ENCODE measurements around the gene CACUL1.

DNA sequence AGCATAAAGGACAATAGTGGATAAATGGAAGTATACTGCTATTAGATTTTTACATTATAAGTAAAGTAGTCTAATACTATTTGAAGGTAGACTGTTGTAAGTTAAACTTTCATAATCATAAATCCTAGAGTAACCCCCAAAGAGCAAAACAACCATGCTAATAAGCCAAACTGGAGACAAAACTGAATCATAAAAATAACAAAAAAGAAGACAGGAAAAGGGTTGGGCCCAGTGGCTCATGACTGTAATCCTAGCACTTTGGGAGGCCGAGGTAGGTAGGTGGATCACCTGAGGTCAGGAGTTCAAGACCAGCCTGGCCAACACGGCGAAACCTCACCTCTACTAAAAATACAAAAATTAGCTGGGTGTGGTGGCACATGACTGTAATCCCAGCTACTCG, 9.7 kb downstream of the CACUL1 start:
- TF ChIP-seq, protein P1, sequence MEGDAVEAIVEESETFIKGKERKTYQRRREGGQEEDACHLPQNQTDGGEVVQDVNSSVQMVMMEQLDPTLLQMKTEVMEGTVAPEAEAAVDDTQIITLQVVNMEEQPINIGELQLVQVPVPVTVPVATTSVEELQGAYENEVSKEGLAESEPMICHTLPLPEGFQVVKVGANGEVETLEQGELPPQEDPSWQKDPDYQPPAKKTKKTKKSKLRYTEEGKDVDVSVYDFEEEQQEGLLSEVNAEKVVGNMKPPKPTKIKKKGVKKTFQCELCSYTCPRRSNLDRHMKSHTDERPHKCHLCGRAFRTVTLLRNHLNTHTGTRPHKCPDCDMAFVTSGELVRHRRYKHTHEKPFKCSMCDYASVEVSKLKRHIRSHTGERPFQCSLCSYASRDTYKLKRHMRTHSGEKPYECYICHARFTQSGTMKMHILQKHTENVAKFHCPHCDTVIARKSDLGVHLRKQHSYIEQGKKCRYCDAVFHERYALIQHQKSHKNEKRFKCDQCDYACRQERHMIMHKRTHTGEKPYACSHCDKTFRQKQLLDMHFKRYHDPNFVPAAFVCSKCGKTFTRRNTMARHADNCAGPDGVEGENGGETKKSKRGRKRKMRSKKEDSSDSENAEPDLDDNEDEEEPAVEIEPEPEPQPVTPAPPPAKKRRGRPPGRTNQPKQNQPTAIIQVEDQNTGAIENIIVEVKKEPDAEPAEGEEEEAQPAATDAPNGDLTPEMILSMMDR (IDR thresholded peaks at IDR 0.05; ENCODE audit: extremely low read depth in 1 of 2, insufficient read depth in 1 of 2, low read depth in 1 of 2, low read length in 2 of 2), result no peak
- no peak for TF ChIP-seq JUN (IDR thresholded peaks at IDR 0.05; ENCODE audit: borderline replicate concordance, insufficient read depth, insufficient read length, low read depth)
- TF ChIP-seq POLR2A (IDR thresholded peaks at IDR 0.05; ENCODE audit: low read depth, low read length), result no peak
